WTC11 (cell line): ENCODE results near the gene EHF. TPM values are rescaled to one million over a fixed set of nuclear protein-coding genes. Genes with fewer than 3 reads are reported as not detected.

Experiments
- ATAC-seq: fragments of 200-7000 bp; cut with Tn5 transposase; 2 replicates; pipeline ENCODE4 v1.10.0; 2021; ENCODE audit warnings: mild to moderate bottlenecking, moderate library complexity
- CTCF ChIA-PET: fragments of 300-600 bp; sonication (Branson Sonifier 250); formaldehyde crosslinking; loops from one replicate; lab custom pipeline; 2021; ENCODE audit warnings: antibody characterized with exemption; lab: Charles Lee
- POLR2A ChIA-PET: fragments of 350-600 bp; sonication (Branson Sonifier 250); formaldehyde crosslinking; loops from one replicate; lab custom pipeline; 2021; ENCODE audit warnings: antibody characterized with exemption; lab: Charles Lee
- DNase-seq: peaks from one replicate; pipeline ENCODE4 v3.0.0; 2021; ENCODE audit warnings: low spot score
- H3K27ac Mint-ChIP-seq: 2 replicates; pipeline ENCODE4 v1.8.0; 2021; ENCODE audit warnings: mixed read lengths
- H3K27me3 Mint-ChIP-seq: 2 replicates; pipeline ENCODE4 v1.8.0; 2021; ENCODE audit warnings: low read depth, mild to moderate bottlenecking, moderate library complexity, mixed read lengths
- H3K36me3 Mint-ChIP-seq: 2 replicates; pipeline ENCODE4 v1.8.0; 2021; ENCODE audit warnings: mixed read lengths
- H3K4me1 Mint-ChIP-seq: 2 replicates; pipeline ENCODE4 v1.8.0; 2022; ENCODE audit warnings: mixed read lengths
- H3K4me3 Mint-ChIP-seq: 2 replicates; pipeline ENCODE4 v1.8.0; 2021; ENCODE audit warnings: mild to moderate bottlenecking, moderate library complexity, mixed read lengths
- H3K9me3 Mint-ChIP-seq: 2 replicates; pipeline ENCODE4 v1.8.0; 2021; ENCODE audit warnings: mixed read lengths
- CREM ChIP-seq: sonication (generic); formaldehyde crosslinking; IDR thresholded peaks from 2 replicates; pipeline ENCODE4 v1.8.1; 2022; ENCODE audit warnings: mild to moderate bottlenecking, missing genetic modification reagents, moderate library complexity
- FOXK1 ChIP-seq: sonication (generic); formaldehyde crosslinking; IDR thresholded peaks from 2 replicates; pipeline ENCODE4 v1.8.0; 2022; ENCODE audit warnings: mild to moderate bottlenecking, moderate library complexity, missing genetic modification reagents
- IRF2 ChIP-seq: sonication (generic); formaldehyde crosslinking; IDR thresholded peaks from 2 replicates; pipeline ENCODE4 v1.8.0; 2022; ENCODE audit warnings: low read depth, missing genetic modification reagents, borderline replicate concordance
- JUN ChIP-seq: sonication (generic); formaldehyde crosslinking; IDR thresholded peaks from 2 replicates; pipeline ENCODE4 v1.8.0; 2023; ENCODE audit warnings: mild to moderate bottlenecking, missing genetic modification reagents
- KAT7 ChIP-seq: sonication (generic); formaldehyde crosslinking; IDR thresholded peaks from 2 replicates; pipeline ENCODE4 v1.8.1; 2023; ENCODE audit warnings: missing genetic modification reagents, mild to moderate bottlenecking, borderline replicate concordance
- MXD4 ChIP-seq: fragments of 250-450 bp; sonication (Bioruptor Pico); IDR thresholded peaks from 2 replicates; pipeline ENCODE4 v1.8.0; 2021; ENCODE audit warnings: mild to moderate bottlenecking, moderate library complexity, borderline replicate concordance
- NFE2L1 ChIP-seq: sonication (generic); formaldehyde crosslinking; IDR thresholded peaks from 2 replicates; pipeline ENCODE4 v1.8.1; 2023; ENCODE audit warnings: missing genetic modification reagents
- RELA ChIP-seq: sonication (generic); formaldehyde crosslinking; IDR thresholded peaks from 2 replicates; pipeline ENCODE4 v1.8.1; 2022; ENCODE audit warnings: missing genetic modification reagents, mild to moderate bottlenecking, borderline replicate concordance
- RORB ChIP-seq: fragments of 250-450 bp; sonication (Bioruptor Pico); IDR thresholded peaks from 2 replicates; pipeline ENCODE4 v1.9.0; 2021; ENCODE audit warnings: mild to moderate bottlenecking
- SMAD4 ChIP-seq: sonication (generic); formaldehyde crosslinking; IDR thresholded peaks from 2 replicates; pipeline ENCODE4 v1.8.0; 2022; ENCODE audit warnings: mild to moderate bottlenecking, missing genetic modification reagents
- SP1 ChIP-seq: sonication (generic); formaldehyde crosslinking; conservative IDR thresholded peaks from 2 replicates; pipeline ENCODE4 v1.8.1; 2022; ENCODE audit warnings: missing genetic modification reagents
- TEAD4 ChIP-seq: sonication (generic); formaldehyde crosslinking; IDR thresholded peaks from 2 replicates; pipeline ENCODE4 v1.8.0; 2022; ENCODE audit warnings: mild to moderate bottlenecking, missing genetic modification reagents
- ZNF121 ChIP-seq: sonication (generic); formaldehyde crosslinking; IDR thresholded peaks from 2 replicates; pipeline ENCODE4 v1.8.0; 2023; ENCODE audit warnings: missing genetic modification reagents
- ZNF263 ChIP-seq: sonication (generic); formaldehyde crosslinking; IDR thresholded peaks from 2 replicates; pipeline ENCODE4 v1.8.1; 2022; ENCODE audit warnings: low read depth, mild to moderate bottlenecking, moderate library complexity, missing genetic modification reagents
- total RNA-seq: library from RNA; stranded (reverse); gene quantifications from 3 replicates; pipeline ENCODE4 v1.2.3, GENCODE V29; 2021
- TF ChIP-seq, protein P1 (sequence below): sonication (generic); formaldehyde crosslinking; conservative IDR thresholded peaks from 2 replicates; pipeline ENCODE4 v1.8.1; 2022; ENCODE audit warnings: mild to moderate bottlenecking, missing genetic modification reagents
- TF ChIP-seq, protein P2 (sequence below): sonication (generic); formaldehyde crosslinking; IDR thresholded peaks from 2 replicates; pipeline ENCODE4 v1.8.0; 2022; ENCODE audit warnings: missing genetic modification reagents
- TF ChIP-seq, protein P3 (sequence below): fragments of 250-450 bp; sonication (Bioruptor Pico); IDR thresholded peaks from 2 replicates; pipeline ENCODE4 v1.9.0; 2021; ENCODE audit warnings: moderate library complexity, mild to moderate bottlenecking, inconsistent platforms, borderline replicate concordance
- TF ChIP-seq, protein P4 (sequence below): sonication (generic); formaldehyde crosslinking; IDR thresholded peaks from 2 replicates; pipeline ENCODE4 v1.8.0; 2023; ENCODE audit warnings: missing genetic modification reagents
- TF ChIP-seq, protein P5 (sequence below): sonication (generic); formaldehyde crosslinking; IDR thresholded peaks from 2 replicates; pipeline ENCODE4 v1.8.1; 2023; ENCODE audit warnings: mild to moderate bottlenecking, missing genetic modification reagents
- TF ChIP-seq, protein P6 (sequence below): sonication (generic); formaldehyde crosslinking; IDR thresholded peaks from 2 replicates; pipeline ENCODE4 v1.8.0; 2022; ENCODE audit warnings: mild to moderate bottlenecking, missing genetic modification reagents
- TF ChIP-seq, protein P7 (sequence below): fragments of 250-450 bp; sonication (Bioruptor Pico); IDR thresholded peaks from 2 replicates; pipeline ENCODE4 v2.1.2; 2022; ENCODE audit warnings: mild to moderate bottlenecking, moderate library complexity

EHF gene
- total RNA-seq, 1 experiment from 2014 or later: 0.46 TPM

DNA sequence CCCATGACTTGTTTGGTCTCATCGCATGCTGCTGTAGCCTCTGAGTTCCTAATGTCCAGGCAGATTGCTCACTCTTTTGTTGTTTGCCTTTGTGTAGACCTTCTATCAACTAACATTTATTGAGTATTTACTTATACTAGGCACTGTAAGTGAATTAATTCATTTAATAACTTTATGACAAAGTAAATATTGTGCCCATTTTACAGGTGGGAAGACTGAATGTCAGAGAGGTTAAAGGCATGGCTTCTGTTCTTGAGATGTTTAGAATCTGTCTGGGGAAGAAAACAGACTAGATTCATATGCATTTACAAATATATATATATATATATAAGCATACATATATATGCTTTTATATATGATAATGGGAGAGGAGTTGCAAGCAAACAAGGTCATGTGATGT, 27.1 kb downstream of the EHF start:
- CTCF ChIA-PET: no interaction called here
- no peaks in the 10 kb centered on the region for H3K36me3 Mint-ChIP-seq
- H3K27me3 Mint-ChIP-seq: peaks cover 11% of the 10 kb centered on the region
- TF ChIP-seq KAT7 (CRISPR knock-in tag) (no peak), SMAD4 (no peak), FOXK1 (CRISPR knock-in tag) (no peak), ZNF121 (CRISPR knock-in tag) (no peak), IRF2 (CRISPR knock-in tag) (no peak)
- TF ChIP-seq, protein P1, sequence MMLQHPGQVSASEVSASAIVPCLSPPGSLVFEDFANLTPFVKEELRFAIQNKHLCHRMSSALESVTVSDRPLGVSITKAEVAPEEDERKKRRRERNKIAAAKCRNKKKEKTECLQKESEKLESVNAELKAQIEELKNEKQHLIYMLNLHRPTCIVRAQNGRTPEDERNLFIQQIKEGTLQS (CRISPR knock-in tag): no peak
- TF ChIP-seq, protein P2, sequence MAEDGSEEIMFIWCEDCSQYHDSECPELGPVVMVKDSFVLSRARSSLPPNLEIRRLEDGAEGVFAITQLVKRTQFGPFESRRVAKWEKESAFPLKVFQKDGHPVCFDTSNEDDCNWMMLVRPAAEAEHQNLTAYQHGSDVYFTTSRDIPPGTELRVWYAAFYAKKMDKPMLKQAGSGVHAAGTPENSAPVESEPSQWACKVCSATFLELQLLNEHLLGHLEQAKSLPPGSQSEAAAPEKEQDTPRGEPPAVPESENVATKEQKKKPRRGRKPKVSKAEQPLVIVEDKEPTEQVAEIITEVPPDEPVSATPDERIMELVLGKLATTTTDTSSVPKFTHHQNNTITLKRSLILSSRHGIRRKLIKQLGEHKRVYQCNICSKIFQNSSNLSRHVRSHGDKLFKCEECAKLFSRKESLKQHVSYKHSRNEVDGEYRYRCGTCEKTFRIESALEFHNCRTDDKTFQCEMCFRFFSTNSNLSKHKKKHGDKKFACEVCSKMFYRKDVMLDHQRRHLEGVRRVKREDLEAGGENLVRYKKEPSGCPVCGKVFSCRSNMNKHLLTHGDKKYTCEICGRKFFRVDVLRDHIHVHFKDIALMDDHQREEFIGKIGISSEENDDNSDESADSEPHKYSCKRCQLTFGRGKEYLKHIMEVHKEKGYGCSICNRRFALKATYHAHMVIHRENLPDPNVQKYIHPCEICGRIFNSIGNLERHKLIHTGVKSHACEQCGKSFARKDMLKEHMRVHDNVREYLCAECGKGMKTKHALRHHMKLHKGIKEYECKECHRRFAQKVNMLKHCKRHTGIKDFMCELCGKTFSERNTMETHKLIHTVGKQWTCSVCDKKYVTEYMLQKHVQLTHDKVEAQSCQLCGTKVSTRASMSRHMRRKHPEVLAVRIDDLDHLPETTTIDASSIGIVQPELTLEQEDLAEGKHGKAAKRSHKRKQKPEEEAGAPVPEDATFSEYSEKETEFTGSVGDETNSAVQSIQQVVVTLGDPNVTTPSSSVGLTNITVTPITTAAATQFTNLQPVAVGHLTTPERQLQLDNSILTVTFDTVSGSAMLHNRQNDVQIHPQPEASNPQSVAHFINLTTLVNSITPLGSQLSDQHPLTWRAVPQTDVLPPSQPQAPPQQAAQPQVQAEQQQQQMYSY: no peak
- TF ChIP-seq, protein P3, sequence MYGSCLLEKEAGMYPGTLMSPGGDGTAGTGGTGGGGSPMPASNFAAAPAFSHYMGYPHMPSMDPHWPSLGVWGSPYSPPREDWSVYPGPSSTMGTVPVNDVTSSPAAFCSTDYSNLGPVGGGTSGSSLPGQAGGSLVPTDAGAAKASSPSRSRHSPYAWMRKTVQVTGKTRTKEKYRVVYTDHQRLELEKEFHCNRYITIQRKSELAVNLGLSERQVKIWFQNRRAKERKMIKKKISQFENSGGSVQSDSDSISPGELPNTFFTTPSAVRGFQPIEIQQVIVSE: no peak
- no peak for DNase-seq
- H3K27ac Mint-ChIP-seq: no peak overlapping the region
- no peak overlapping the region for H3K4me3 Mint-ChIP-seq
- no peak for ATAC-seq
- no peaks in the 10 kb centered on the region for H3K9me3 Mint-ChIP-seq
- POLR2A ChIA-PET: no interaction called here
- peaks cover 30% of the 10 kb centered on the region for H3K4me1 Mint-ChIP-seq

DNA sequence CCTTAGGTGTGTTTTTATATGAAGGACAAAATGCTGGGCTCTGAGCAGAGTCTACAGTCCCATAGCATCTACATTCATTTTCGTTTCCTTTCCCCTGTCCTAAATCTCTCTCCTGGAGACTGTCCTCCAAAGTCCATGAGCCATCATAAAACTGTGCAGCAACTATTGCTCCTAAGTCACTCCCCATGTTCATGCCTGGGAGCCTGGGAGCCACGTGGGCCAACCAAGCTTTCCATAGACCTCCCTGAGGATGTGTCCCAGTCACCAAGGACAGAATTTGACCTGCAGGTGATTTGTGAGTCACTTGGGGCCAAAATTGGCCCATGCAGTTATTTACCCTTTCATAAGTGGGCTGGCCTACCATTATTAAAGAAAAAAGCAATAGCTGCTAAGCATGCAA, 28.7 kb downstream of the EHF start:
- H3K9me3 Mint-ChIP-seq: no peaks in the 10 kb centered on the region
- peaks cover 40% of the 10 kb centered on the region for H3K4me1 Mint-ChIP-seq
- DNase-seq (no peak), ATAC-seq (no peak)
- no peak overlapping the region for H3K27ac Mint-ChIP-seq
- no peaks in the 10 kb centered on the region for H3K36me3 Mint-ChIP-seq
- CTCF ChIA-PET: no interaction called here
- POLR2A ChIA-PET: no interaction called here
- TF ChIP-seq, protein P4, sequence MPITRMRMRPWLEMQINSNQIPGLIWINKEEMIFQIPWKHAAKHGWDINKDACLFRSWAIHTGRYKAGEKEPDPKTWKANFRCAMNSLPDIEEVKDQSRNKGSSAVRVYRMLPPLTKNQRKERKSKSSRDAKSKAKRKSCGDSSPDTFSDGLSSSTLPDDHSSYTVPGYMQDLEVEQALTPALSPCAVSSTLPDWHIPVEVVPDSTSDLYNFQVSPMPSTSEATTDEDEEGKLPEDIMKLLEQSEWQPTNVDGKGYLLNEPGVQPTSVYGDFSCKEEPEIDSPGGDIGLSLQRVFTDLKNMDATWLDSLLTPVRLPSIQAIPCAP (CRISPR knock-in tag): no peak
- TF ChIP-seq, protein P5, sequence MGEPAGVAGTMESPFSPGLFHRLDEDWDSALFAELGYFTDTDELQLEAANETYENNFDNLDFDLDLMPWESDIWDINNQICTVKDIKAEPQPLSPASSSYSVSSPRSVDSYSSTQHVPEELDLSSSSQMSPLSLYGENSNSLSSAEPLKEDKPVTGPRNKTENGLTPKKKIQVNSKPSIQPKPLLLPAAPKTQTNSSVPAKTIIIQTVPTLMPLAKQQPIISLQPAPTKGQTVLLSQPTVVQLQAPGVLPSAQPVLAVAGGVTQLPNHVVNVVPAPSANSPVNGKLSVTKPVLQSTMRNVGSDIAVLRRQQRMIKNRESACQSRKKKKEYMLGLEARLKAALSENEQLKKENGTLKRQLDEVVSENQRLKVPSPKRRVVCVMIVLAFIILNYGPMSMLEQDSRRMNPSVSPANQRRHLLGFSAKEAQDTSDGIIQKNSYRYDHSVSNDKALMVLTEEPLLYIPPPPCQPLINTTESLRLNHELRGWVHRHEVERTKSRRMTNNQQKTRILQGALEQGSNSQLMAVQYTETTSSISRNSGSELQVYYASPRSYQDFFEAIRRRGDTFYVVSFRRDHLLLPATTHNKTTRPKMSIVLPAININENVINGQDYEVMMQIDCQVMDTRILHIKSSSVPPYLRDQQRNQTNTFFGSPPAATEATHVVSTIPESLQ (CRISPR knock-in tag): no peak
- TF ChIP-seq RELA (CRISPR knock-in tag) (no peak), SMAD4 (no peak), IRF2 (CRISPR knock-in tag) (no peak), NFE2L1 (CRISPR knock-in tag) (no peak), MXD4 (CRISPR knock-in tag) (no peak), CREM (CRISPR knock-in tag) (no peak), TEAD4 (CRISPR knock-in tag) (no peak), KAT7 (CRISPR knock-in tag) (no peak), SP1 (CRISPR knock-in tag) (no peak), JUN (CRISPR knock-in tag) (no peak), RORB (CRISPR knock-in tag) (no peak), ZNF263 (CRISPR knock-in tag) (no peak)
- TF ChIP-seq, protein P6, sequence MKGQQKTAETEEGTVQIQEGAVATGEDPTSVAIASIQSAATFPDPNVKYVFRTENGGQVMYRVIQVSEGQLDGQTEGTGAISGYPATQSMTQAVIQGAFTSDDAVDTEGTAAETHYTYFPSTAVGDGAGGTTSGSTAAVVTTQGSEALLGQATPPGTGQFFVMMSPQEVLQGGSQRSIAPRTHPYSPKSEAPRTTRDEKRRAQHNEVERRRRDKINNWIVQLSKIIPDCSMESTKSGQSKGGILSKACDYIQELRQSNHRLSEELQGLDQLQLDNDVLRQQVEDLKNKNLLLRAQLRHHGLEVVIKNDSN (CRISPR knock-in tag): no peak
- TF ChIP-seq, protein P7, sequence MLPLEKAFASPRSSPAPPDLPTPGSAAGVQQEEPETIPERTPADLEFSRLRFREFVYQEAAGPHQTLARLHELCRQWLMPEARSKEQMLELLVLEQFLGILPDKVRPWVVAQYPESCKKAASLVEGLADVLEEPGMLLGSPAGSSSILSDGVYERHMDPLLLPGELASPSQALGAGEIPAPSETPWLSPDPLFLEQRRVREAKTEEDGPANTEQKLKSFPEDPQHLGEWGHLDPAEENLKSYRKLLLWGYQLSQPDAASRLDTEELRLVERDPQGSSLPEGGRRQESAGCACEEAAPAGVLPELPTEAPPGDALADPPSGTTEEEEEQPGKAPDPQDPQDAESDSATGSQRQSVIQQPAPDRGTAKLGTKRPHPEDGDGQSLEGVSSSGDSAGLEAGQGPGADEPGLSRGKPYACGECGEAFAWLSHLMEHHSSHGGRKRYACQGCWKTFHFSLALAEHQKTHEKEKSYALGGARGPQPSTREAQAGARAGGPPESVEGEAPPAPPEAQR (CRISPR knock-in tag): no peak
- TF ChIP-seq, all 79 proteins: peak for 0
- H3K27me3 Mint-ChIP-seq: peaks cover 6% of the 10 kb centered on the region
- H3K4me3 Mint-ChIP-seq: no peak overlapping the region
